Liver (tissue), 9 donors: Measurements from ENCODE around the gene ZNF335. TPM values are rescaled to one million over a fixed set of nuclear protein-coding genes. Genes with fewer than 3 reads are reported as not detected.

ENCODE experiments used
- DNase-seq: peaks from one replicate; pipeline ENCODE4 v3.0.0-alpha.2; 2017; ENCODE audit warnings: low spot score
- H3K27ac ChIP-seq, 2 donors: one replicate each; pipeline ENCODE4 v1.7.0; 2013; ENCODE audit warnings: inconsistent platforms in 2 of 2, low read length in 2 of 2, control low read depth in 1 of 2, low read depth in 1 of 2, mild to moderate bottlenecking in 1 of 2
- H3K27me3 ChIP-seq, 4 donors: one replicate each; pipeline versions ENCODE4 v1.6.1 to v1.7.0; 2013; ENCODE audit warnings: low read length in 3 of 4, inconsistent platforms in 1 of 4, mild to moderate bottlenecking in 1 of 4, moderate library complexity in 1 of 4; ENCODE audit not compliant: control insufficient read depth in 4 of 4, insufficient read depth in 4 of 4
- H3K36me3 ChIP-seq, 4 donors: one replicate each; pipeline versions ENCODE4 v1.6.1 to v1.7.0; 2013; ENCODE audit warnings: low read length in 3 of 4, mild to moderate bottlenecking in 3 of 4, low read depth in 1 of 4, moderate library complexity in 1 of 4; ENCODE audit not compliant: control insufficient read depth in 4 of 4, insufficient read depth in 3 of 4
- H3K4me1 ChIP-seq, 4 donors: one replicate each; pipeline versions ENCODE4 v1.6.1 to v1.7.0; 2013; ENCODE audit warnings: low read length in 3 of 4, mild to moderate bottlenecking in 3 of 4, moderate library complexity in 1 of 4; ENCODE audit not compliant: control insufficient read depth in 4 of 4, insufficient read depth in 4 of 4
- H3K4me3 ChIP-seq, 3 donors: one replicate each; pipeline versions ENCODE4 v1.6.1 to v1.7.0; 2013; ENCODE audit warnings: low read length in 3 of 3, control low read depth in 1 of 3, low read depth in 1 of 3, mild to moderate bottlenecking in 1 of 3
- H3K9ac ChIP-seq, 2 donors: one replicate each; pipeline ENCODE4 v1.7.0; 2013; ENCODE audit warnings: low read length in 2 of 2, mild to moderate bottlenecking in 2 of 2, moderate library complexity in 2 of 2, control low read depth in 1 of 2, low read depth in 1 of 2
- H3K9me3 ChIP-seq, 4 donors: one replicate each; pipeline versions ENCODE4 v1.6.1 to v1.7.0; 2013; ENCODE audit warnings: low read length in 3 of 4; ENCODE audit not compliant: control insufficient read depth in 4 of 4
- ATF3 ChIP-seq: IDR thresholded peaks from 2 replicates; pipeline ENCODE4 v1.6.1; 2016; ENCODE audit warnings: antibody characterized with exemption
- CTCF ChIP-seq: fragments of 150-350 bp; IDR thresholded peaks from 2 replicates; pipeline ENCODE4 v1.5.1; 2017; ENCODE audit warnings: improper control_type of control experiment, low read depth, low read length; ENCODE audit not compliant: missing input control
- EGR1 ChIP-seq, 2 donors: IDR thresholded peaks; 2 replicates each; pipeline ENCODE4 v1.6.1; 2016 to 2018; ENCODE audit warnings: antibody characterized with exemption in 2 of 2, low read depth in 2 of 2
- FOXA1 ChIP-seq: IDR thresholded peaks from 2 replicates; pipeline ENCODE4 v1.6.1; 2016; ENCODE audit warnings: antibody characterized with exemption
- FOXA2 ChIP-seq: IDR thresholded peaks from 2 replicates; pipeline ENCODE4 v1.6.1; 2016; ENCODE audit warnings: antibody characterized with exemption
- GABPA ChIP-seq, 2 donors: IDR thresholded peaks in 1 of 2; conservative IDR thresholded peaks in 1 of 2; 2 replicates each; pipeline ENCODE4 v1.6.1; 2016; ENCODE audit warnings: antibody characterized with exemption in 2 of 2, mild to moderate bottlenecking in 1 of 2, moderate library complexity in 1 of 2
- HNF4A ChIP-seq, 2 donors: conservative IDR thresholded peaks; 2 replicates each; pipeline ENCODE4 v1.6.1; 2016; ENCODE audit warnings: antibody characterized with exemption in 2 of 2, mild to moderate bottlenecking in 2 of 2
- HNF4G ChIP-seq: IDR thresholded peaks from 2 replicates; pipeline ENCODE4 v1.6.1; 2016; ENCODE audit warnings: antibody characterized with exemption
- JUND ChIP-seq, 2 donors: IDR thresholded peaks; 2 replicates each; pipeline ENCODE4 v1.6.1; 2016; ENCODE audit warnings: antibody characterized with exemption in 2 of 2
- NR2F2 ChIP-seq: IDR thresholded peaks from 2 replicates; pipeline ENCODE4 v1.6.1; 2016; ENCODE audit warnings: antibody characterized with exemption
- RAD21 ChIP-seq, 2 donors: IDR thresholded peaks; 2 replicates each; pipeline ENCODE4 v1.6.1; 2016; ENCODE audit warnings: antibody characterized with exemption in 2 of 2, mild to moderate bottlenecking in 2 of 2
- REST ChIP-seq: IDR thresholded peaks from 2 replicates; pipeline ENCODE4 v1.6.1; 2016; ENCODE audit warnings: antibody characterized with exemption, mild to moderate bottlenecking
- RXRA ChIP-seq, 2 donors: IDR thresholded peaks; 2 replicates each; pipeline ENCODE4 v1.6.1; 2017 to 2018; ENCODE audit warnings: antibody characterized with exemption in 2 of 2, mild to moderate bottlenecking in 1 of 2
- SP1 ChIP-seq: IDR thresholded peaks from 2 replicates; pipeline ENCODE4 v1.6.1; 2018; ENCODE audit warnings: antibody characterized with exemption, mild to moderate bottlenecking
- TAF1 ChIP-seq: conservative IDR thresholded peaks from 2 replicates; pipeline ENCODE4 v1.6.1; 2016; ENCODE audit warnings: antibody characterized with exemption, mild to moderate bottlenecking
- YY1 ChIP-seq: IDR thresholded peaks from 2 replicates; pipeline ENCODE4 v1.6.1; 2016; ENCODE audit warnings: antibody characterized with exemption, mild to moderate bottlenecking
- WGBS: extraction: QIAGEN DNeasy Blood & Tissue Kit; methylation state at CpG from one replicate; pipeline ENCODE4 v1.1.7; 2013; 5-methylcytosine and 5-hydroxymethylcytosine counted together
- polyA plus RNA-seq, 2 donors: library from polyadenylated mRNA; stranded (reverse) in 1 of 2; unstranded in 1 of 2; fragments of 200-250 nt in 1 of 2; fragments of >200 nt in 1 of 2; fragmentation: Nextera tagmentation in 1 of 2; extraction: Ambion mirVana in 1 of 2; gene quantifications; one replicate each; pipeline versions ENCODE4 v1.2.1 to v1.2.3, GENCODE V29; 2013 to 2015
- total RNA-seq, 2 donors: library from RNA; depleted of rRNA; stranded (reverse); fragments of >200 nt; gene quantifications; one replicate each; pipeline ENCODE4 v1.2.3, GENCODE V29; 2014
- TF ChIP-seq, protein P1 (sequence below): IDR thresholded peaks from 2 replicates; pipeline ENCODE4 v1.6.1; 2016; ENCODE audit warnings: antibody characterized with exemption
- donor health status: healthy.
- donor health status: healthy.
- donor health status: healthy.
- donor health status: healthy.
- donor health status: healthy.

The ZNF335 gene
- total and polyA plus RNA-seq, 4 donors: 3.0 to 14.6 (median 6.6) TPM

DNA sequence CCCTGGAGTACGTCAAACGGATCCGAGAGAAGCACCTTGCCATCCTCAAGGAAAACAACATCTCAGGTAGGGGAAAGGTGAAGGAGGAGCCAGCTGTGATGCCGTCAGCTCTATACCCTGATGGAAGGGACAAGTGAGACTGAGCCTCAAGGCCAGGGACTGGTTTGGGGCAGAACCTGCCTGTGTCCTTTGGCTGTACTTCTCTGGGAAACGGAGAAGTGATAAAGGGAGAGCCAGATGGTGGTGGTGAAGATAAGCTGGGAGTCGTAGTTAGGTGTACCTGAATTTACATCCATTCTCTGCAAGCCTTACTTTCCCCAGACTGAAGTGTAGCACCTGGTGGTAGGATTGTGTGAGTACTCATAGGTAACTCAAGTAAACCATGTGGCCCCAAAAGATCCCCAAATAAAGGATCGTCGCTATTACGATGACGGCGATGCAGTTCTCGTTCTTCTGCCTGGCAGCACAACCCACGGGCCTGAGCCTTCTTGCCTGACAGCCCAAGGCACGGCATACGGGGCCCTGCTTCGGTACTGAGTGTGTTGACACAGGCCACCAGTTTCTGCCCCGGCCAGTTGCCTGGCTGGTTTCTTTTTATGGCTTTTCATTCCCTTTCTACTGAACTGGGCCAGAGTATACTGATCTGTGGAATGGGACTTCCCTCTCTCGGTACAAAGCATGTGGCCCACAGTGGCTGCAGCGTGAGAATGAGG, 26.9 kb downstream of the ZNF335 start:
- Histone ChIP-seq H3K36me3 (peaks cover 19 to 77% (median 47%) of the 10 kb centered on the region in 4 donors), H3K4me3 (no peak overlapping the region), H3K9ac (no peak overlapping the region), H3K9me3 (no peaks in the 10 kb centered on the region), H3K4me1 (peaks cover 5 to 16% (median 12%) of the 10 kb centered on the region in 4 donors), H3K27ac (peak overlapping the region; percentile 52 to 92), H3K27me3 (no peaks in the 10 kb centered on the region)
- WGBS: 92% methylated on average over 19 of the region's 19 CpGs
- TF ChIP-seq RAD21 (IDR thresholded peaks at IDR 0.05): no peak
- no peak for TF ChIP-seq SP1
- no peak for TF ChIP-seq GABPA (IDR thresholded peaks at IDR 0.05 in 1 of 2, conservative IDR thresholded peaks at IDR 0.05 in 1 of 2)
- TF ChIP-seq ATF3: no peak
- TF ChIP-seq RXRA (IDR thresholded peaks at IDR 0.05): no peak
- TF ChIP-seq EGR1 (IDR thresholded peaks at IDR 0.05; ENCODE audit: low read depth in 2 of 2): no peak
- no peak for TF ChIP-seq HNF4A (conservative IDR thresholded peaks at IDR 0.05)
- no peak for TF ChIP-seq NR2F2
- no peak for TF ChIP-seq TAF1
- TF ChIP-seq CTCF: no peak
- TF ChIP-seq FOXA1: no peak
- TF ChIP-seq YY1: no peak
- no peak for TF ChIP-seq HNF4G
- TF ChIP-seq, protein P1, sequence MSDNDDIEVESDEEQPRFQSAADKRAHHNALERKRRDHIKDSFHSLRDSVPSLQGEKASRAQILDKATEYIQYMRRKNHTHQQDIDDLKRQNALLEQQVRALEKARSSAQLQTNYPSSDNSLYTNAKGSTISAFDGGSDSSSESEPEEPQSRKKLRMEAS: no peak
- TF ChIP-seq FOXA2: no peak
- TF ChIP-seq REST: no peak
- no peak for TF ChIP-seq JUND (IDR thresholded peaks at IDR 0.05)
- no peak for DNase-seq
